HG03175 (cell line): ENCODE measurements around the gene DIAPH3.
"Not testable (repeated sequence)": the region's sequence is repeated elsewhere in the genome, so short reads cannot be mapped to it uniquely, and the experiment has no call there.

ENCODE experiments used
- ATAC-seq: cut with Tn5 transposase; IDR thresholded peaks from one replicate; pipeline ENCODE4 v1.9.1; 2021; ENCODE audit warnings: mild to moderate bottlenecking, moderate library complexity; ENCODE audit not compliant: unreplicated experiment

Gene DIAPH3

GRCh38 chr13:60099631-60100420 is 63.9 kb downstream of the DIAPH3 start:
- ATAC-seq, result no peak

GRCh38 chr13:60095300-60095699 is 68.4 kb downstream of the DIAPH3 start:
- no peak for ATAC-seq

GRCh38 chr13:60094385-60095088 is 69.2 kb downstream of the DIAPH3 start:
- ATAC-seq, result no peak

- ATAC-seq, result no peak
Observed at GRCh38 chr13:60093425-60094019, 70.2 kb downstream of the DIAPH3 start.

- ATAC-seq, result no peak
Observed at GRCh38 chr13:60091573-60091972, 72.2 kb downstream of the DIAPH3 start.

- no peak for ATAC-seq
Observed at GRCh38 chr13:60090574-60090973, 73.2 kb downstream of the DIAPH3 start.

GRCh38 chr13:60083780-60084179 is 79.9 kb downstream of the DIAPH3 start:
- not testable (repeated sequence) for ATAC-seq

- no peak for ATAC-seq
Observed at GRCh38 chr13:60080850-60081249, 82.9 kb downstream of the DIAPH3 start.

- no peak for ATAC-seq
Observed at GRCh38 chr13:60078226-60078625, 85.5 kb downstream of the DIAPH3 start.

GRCh38 chr13:60075850-60076249 is 87.9 kb downstream of the DIAPH3 start:
- ATAC-seq, result no peak

GRCh38 chr13:60074397-60074796 is 89.3 kb downstream of the DIAPH3 start:
- no peak for ATAC-seq

GRCh38 chr13:60066226-60066625 is 97.5 kb downstream of the DIAPH3 start:
- ATAC-seq, result no peak

GRCh38 chr13:60062502-60062901 is 101.2 kb downstream of the DIAPH3 start:
- no peak for ATAC-seq

- ATAC-seq, result no peak
Observed at GRCh38 chr13:60061737-60062136, 102.0 kb downstream of the DIAPH3 start.

GRCh38 chr13:60051754-60052285 is 111.9 kb downstream of the DIAPH3 start:
- ATAC-seq, result no peak

- ATAC-seq, result not testable (repeated sequence)
Observed at GRCh38 chr13:60048353-60048752, 115.4 kb downstream of the DIAPH3 start.

- no peak for ATAC-seq
Observed at GRCh38 chr13:60047918-60048317, 115.8 kb downstream of the DIAPH3 start.

- ATAC-seq, result no peak
Observed at GRCh38 chr13:60044321-60044720, 119.4 kb downstream of the DIAPH3 start.

GRCh38 chr13:60043262-60043661 is 120.5 kb downstream of the DIAPH3 start:
- ATAC-seq, result no peak

- ATAC-seq, result not testable (repeated sequence)
Observed at GRCh38 chr13:60040668-60041067, 123.1 kb downstream of the DIAPH3 start.

GRCh38 chr13:60035874-60036273 is 127.9 kb downstream of the DIAPH3 start:
- ATAC-seq, result no peak

- no peak for ATAC-seq
Observed at GRCh38 chr13:60032851-60033250, 130.9 kb downstream of the DIAPH3 start.
